HG02973 (cell line): Measurements from ENCODE around the gene HIRIP3.
A peak's percentile ranks its signal among the peaks of the same experiment; 100 is the strongest.
"Not testable (repeated sequence)": the region's sequence is repeated elsewhere in the genome, so short reads cannot be mapped to it uniquely, and the experiment has no call there.

Source experiments
- ATAC-seq: cut with Tn5 transposase; IDR thresholded peaks from one replicate; pipeline ENCODE4 v1.9.1; 2021; ENCODE audit warnings: moderate library complexity; ENCODE audit not compliant: unreplicated experiment

The HIRIP3 gene

DNA sequence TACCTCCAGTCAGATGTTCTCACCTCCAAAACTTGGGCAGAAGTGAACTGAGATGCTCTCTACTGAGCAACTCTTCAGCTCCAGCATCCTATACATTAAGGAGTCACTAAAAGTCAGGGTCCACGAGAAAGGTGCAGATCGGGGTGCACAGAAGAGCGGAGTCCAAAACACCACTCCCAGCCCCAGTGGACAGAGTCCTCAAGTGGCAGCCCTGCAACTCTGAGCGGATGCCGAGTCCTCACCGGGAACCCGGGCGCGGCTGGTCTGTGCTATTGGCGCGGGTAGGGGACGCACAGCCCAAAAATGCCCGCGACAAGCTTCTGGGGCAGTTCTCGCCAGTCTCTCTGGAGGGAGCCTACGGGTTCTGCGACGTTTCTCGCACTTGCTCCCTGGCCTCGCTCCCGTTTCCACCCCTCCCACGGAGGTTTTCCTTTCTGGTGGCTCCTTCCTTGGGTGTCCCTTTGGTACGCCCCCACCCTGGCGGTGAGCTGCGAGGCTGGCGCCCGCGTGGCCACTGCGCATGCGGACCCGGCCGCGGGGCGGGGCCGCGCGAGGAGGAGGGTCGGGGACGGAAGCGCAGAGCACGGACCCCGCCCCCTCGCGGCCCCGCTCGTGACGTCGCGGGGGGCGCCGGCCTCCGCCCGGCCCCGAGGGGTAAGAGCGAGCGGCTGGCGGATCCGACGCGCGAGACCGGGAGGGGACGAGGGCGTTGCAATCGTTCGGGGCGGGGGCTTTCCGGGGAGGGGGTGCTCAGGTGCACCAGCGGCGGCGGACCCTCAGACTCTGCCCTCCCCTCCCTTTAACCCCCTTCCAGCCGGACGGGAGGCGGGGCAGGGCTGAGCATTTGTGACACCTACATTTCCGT, 33.7 kb downstream of the HIRIP3 start, which contains the start of gene TMEM219:
Gene TMEM219 (plus strand): TSS at position 601 of the 865 bp plus-strand sequence. CDS start 1,065 bp downstream, outside the sequence.
- ATAC-seq: peak; percentile 65

DNA sequence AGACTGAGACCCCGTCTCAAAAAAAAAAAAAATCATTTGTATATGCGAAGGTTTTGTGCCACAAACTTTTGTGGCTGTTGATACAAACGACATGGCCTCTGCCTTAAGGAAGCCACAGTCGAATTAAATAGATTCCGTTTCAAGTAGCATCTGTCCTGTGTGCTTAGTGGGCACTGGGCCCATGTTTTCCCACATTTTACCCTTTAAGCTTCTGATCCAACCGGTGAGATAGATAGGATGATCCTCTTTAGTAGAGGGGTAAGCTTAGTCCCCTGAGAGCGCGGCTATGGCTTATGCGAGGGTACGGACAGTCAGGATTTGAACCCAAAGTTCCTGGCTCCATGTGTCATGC, 34.3 kb downstream of the HIRIP3 start:
- ATAC-seq: no peak

DNA sequence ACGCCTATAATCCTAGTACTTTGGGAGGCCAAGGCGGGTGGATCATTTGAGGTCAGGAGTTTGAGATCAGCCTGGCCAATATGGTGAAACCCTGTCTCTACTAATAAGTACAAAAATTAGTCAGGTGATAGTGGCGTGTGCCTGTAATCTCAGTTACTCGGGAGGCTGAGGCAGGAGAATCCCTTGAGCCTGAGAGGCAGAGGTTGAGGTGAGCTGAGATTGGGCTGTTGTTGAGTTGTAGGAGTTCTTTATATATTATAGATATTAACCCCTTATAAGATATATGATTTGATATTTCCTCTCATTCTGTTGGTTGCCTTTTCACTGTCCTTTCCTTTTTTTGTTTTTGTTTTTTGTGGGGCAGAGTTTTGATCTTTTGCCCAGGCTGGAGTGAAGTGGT, 35.6 kb downstream of the HIRIP3 start:
- not testable (repeated sequence) for ATAC-seq

DNA sequence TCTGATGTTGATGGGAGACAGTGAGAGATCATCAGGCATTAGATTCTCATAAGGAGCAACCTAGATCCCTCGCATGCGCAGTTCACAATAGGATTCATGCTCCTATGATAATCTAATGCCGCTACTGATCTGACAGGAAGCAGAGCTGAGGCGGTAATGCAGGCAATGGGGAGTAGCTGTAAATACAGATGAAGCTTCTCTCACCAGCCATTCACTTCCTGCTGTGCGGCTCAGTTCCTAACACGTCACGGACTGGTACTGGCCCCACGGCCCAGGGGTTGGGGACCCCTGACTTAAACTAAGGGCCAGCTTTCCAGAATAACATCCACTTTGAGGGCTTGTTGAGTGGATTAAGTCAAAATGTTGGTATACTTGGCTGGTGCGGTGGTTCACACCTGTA, 36.1 kb downstream of the HIRIP3 start:
- no peak for ATAC-seq

DNA sequence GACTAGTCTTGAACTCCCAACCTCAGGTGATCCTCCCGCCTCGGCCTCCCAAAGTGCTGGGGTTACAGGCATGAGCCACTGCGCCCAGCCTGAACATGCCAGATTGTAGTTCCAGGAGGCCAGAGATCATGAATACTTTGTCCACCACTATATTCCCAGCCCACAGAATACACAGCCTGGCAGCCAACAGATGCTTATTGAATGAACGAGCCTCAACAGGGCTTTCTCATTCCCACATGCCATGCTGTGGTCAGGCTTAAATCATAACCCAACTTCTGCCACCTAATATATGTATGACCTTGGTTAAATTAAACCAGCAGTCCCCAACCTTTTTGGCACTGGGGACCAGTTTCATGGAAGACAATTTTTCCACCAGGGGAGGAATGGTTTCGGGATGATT, 36.7 kb downstream of the HIRIP3 start:
- no peak for ATAC-seq

DNA sequence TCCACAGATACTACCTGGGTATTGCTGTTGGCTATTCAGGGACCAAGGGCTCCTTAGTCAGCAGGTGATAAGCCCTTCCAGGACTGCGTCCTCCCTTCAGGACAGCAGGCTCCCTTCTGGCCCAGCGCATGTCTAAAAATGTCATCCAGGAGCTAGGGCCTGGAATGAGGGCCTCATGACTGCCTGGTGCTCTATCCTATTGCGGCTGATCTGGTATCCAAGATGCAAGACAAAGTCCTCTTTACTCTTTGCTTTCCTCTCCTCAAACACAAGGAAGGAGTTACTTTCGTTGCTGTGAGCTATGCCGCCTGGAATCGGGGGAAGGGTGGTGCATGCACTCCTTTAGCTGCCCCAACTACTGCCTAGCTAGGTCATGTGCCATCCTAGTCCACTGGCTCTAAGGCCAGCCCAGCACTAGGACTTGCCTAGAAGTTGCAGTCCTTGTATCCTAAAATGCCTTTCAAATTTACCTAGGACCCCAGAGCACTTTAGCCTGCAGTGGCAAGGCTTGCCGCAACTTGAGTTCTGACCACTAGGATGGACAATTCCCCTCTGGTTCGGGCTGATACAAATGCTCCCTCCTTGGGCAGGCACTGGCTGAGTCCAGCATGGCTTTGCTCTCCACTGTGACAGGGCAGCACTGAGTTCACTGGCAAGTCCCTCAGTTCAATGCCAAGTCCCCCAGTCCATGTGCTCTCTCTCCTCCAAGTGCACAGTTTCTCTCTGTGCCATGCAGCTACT, 43.6 kb downstream of the HIRIP3 start:
- no peak for ATAC-seq

DNA sequence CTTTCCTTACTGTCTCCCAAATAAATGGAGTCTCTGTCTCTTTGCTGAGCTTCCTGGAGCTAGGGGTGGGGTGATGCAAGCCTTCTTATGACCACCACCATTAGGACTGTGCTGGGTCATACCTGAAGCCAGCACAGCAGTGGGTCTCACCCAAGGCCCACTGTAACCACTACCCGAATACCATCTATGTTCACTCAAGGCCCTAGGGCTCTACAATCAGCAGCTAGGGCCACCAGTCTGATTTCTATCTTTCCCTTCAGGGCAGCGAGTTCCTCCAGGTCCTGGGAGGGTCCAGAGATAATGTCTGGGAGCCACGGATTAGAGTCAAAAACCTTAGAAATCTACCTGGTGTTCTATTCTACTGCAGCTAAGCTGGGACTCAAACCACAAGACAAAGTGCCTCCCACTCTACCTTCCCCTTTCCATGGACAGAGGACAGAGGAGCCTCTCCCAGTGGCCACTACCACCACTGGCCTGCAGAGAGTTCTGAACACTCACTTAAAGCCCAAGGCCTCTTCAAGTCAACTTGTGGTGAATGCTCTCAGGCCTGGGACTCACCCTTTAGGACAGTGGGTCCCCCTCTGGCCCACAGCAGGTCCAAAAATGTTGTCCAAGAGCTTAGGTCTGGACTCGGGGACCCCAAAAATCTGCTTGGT, 44.5 kb downstream of the HIRIP3 start:
- no peak for ATAC-seq

DNA sequence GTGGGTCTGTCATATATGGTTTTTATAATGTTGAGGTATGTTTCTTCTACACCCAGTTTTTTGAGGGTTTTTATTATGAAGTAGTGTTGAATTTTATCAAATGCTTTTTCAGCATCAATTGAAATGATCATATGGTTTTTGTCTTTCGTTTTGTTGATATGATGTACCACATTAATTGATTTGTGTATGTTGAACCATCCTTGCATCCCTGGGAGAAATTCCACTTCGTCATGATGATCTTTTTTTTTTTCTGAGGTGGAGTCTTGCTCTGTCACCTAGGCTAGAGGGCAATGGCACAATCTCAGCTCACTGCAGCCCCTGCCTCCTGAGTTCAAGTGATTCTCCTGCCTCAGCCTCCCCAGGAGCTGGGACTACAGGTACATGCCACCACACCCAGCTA, 47.5 kb downstream of the HIRIP3 start:
- ATAC-seq: no peak

DNA sequence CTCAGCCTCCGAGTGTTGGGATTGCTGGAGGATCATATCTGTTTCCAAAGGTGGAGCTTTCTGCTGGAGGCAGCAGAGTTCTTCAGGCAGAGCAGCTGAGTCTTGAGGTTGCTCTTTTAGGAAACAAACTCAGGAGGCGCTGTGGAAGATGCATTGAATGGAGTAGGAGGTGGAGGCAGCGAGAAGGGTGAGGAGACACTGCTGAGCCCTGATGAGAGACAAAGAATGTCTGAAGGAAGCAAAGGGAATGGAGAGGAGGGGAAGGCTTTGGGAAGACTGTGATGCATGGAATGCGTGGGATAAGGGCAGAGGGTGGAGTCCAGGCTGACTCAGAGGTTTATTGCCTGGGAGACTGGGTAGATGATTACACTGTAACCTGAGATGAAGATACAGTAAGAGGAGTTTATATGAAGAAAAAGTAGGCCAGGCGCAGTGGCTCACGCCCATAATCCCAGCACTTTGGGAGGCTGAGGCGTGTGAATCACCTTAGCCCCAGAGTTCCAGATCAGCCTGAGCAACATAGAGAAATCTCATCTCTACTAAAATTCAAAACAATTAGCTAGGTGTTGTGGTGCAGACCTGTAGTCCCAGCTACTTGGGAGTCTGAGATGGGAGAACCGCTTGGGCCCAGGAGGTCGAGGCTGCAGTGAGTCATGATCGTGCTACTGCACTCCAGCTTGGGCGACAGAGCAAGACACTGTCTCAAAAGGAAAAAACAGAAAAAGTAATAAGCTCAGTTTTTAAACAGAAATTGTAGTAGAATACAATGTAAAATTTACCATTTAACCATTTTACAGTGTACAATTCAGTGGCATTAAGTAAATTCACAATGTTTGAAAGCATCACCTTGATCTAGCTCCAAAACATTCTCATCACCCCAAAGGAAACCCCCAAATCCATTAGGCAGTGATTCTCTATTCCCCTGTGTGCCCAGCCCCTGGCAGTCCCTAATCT, 51.3 kb downstream of the HIRIP3 start:
- ATAC-seq: no peak
